HepG2 (cell line): ENCODE measurements around the gene KLHL36. TPM values are rescaled to one million over a fixed set of nuclear protein-coding genes. Genes with fewer than 3 reads are reported as not detected.

ENCODE experiments used
- ATAC-seq: fragments of 200-7000 bp; cut with Tn5 transposase; 3 replicates; pipeline ENCODE4 v1.9.1; 2020; ENCODE audit warnings: mild to moderate bottlenecking, moderate library complexity
- BruUV-seq: library from RNA; stranded (reverse); fragments of 400-500 nt; replicated peaks from 2 replicates; lab custom pipeline; 2021; lab: Mats Ljungman, UMichigan
- CTCF ChIA-PET: fragments of 300-600 bp; formaldehyde crosslinking; extraction: SDS; loops from one replicate; lab custom pipeline; 2021; ENCODE audit warnings: low total read pairs, inconsistent platforms, low intra/inter-chr PET ratio; lab: Yijun Ruan, JAX
- POLR2A ChIA-PET: fragments of 350-600 bp; sonication (Branson Sonifier 250); formaldehyde crosslinking; loops from one replicate; lab custom pipeline; 2020; ENCODE audit warnings: antibody characterized with exemption, inconsistent platforms; lab: Yijun Ruan, JAX
- DNase-seq: peaks from one replicate; pipeline ENCODE4 v3.0.0-alpha.2; 2015; ENCODE audit warnings: low spot score
- FAIRE-seq: peaks from 3 replicates; lab custom pipeline; 2011; peaks lifted over from hg19 to GRCh38; lab: Jason Lieb, UNC
- H2AFZ ChIP-seq: one replicate; pipeline ENCODE4 v1.6.1; 2011; ENCODE audit warnings: low read length, inconsistent platforms
- H3K27ac ChIP-seq: fragments of 300-600 bp; 3 replicates; pipeline ENCODE4 v1.8.0; 2011; ENCODE audit warnings: mixed run types, mild to moderate bottlenecking, mixed read lengths, low read length, inconsistent platforms; ENCODE audit not compliant: insufficient read depth; ENCODE audit errors: extremely low read length
- H3K27me3 ChIP-seq, 2 experiments: fragments of 200-600 bp in 1 of 2; 2 replicates in 1 of 2; 3 replicates in 1 of 2; pipeline versions ENCODE4 v1.6.0 to v1.8.0; 2011; ENCODE audit warnings: low read length in 2 of 2, mild to moderate bottlenecking in 2 of 2, moderate library complexity in 2 of 2, inconsistent platforms in 1 of 2; ENCODE audit not compliant: insufficient read depth in 2 of 2, control insufficient read depth in 1 of 2
- H3K36me3 ChIP-seq, 2 experiments: fragments of 200-600 bp in 1 of 2; replicated peaks in 1 of 2; 2 replicates in 1 of 2; 3 replicates in 1 of 2; pipeline versions ENCODE4 v1.5.1 to v1.8.0; 2011; ENCODE audit warnings: low read length in 2 of 2, inconsistent platforms in 1 of 2; ENCODE audit not compliant: insufficient read depth in 2 of 2, control insufficient read depth in 1 of 2
- H3K4me1 ChIP-seq: 2 replicates; pipeline ENCODE4 v1.5.1; 2012; ENCODE audit warnings: low read length, inconsistent platforms; ENCODE audit not compliant: insufficient read depth
- H3K4me2 ChIP-seq: 2 replicates; pipeline ENCODE4 v1.6.0; 2011; ENCODE audit warnings: low read depth, low read length, inconsistent platforms
- H3K4me3 ChIP-seq, 3 experiments: fragments of 200-600 bp in 1 of 3; sonication (generic), shearing (Covaris generic) in 1 of 3; replicated peaks in 1 of 3; 2 replicates each; pipeline ENCODE4 v1.5.1; 2011 to 2016; ENCODE audit warnings: low read length in 3 of 3, inconsistent platforms in 2 of 3, low read depth in 2 of 3, mild to moderate bottlenecking in 2 of 3, control low read depth in 1 of 3, mixed read lengths in 1 of 3; ENCODE audit not compliant: insufficient read depth in 1 of 3
- H3K79me2 ChIP-seq: one replicate; pipeline ENCODE4 v1.6.1; 2011; ENCODE audit warnings: low read length, inconsistent platforms; ENCODE audit not compliant: insufficient read depth
- H3K9ac ChIP-seq: 2 replicates; pipeline ENCODE4 v1.6.0; 2011; ENCODE audit warnings: mild to moderate bottlenecking, low read depth, low read length, inconsistent platforms; ENCODE audit not compliant: insufficient read depth
- H3K9me3 ChIP-seq: 2 replicates; pipeline ENCODE4 v1.5.1; 2012; ENCODE audit warnings: mild to moderate bottlenecking, low read length
- H4K20me1 ChIP-seq: 2 replicates; pipeline ENCODE4 v1.6.0; 2011; ENCODE audit warnings: inconsistent platforms, mild to moderate bottlenecking, low read length, moderate library complexity; ENCODE audit not compliant: insufficient read depth
- BORCS8-MEF2B ChIP-seq: sonication (generic); formaldehyde crosslinking; IDR thresholded peaks from 2 replicates; pipeline ENCODE4 v1.8.0; 2022; ENCODE audit warnings: mild to moderate bottlenecking, missing genetic modification reagents
- CC2D1A ChIP-seq: sonication (generic); formaldehyde crosslinking; IDR thresholded peaks from 2 replicates; pipeline ENCODE4 v1.8.1; 2023; ENCODE audit warnings: mild to moderate bottlenecking, missing genetic modification reagents
- ERF ChIP-seq: IDR thresholded peaks from 2 replicates; pipeline ENCODE4 v1.6.1; 2018; ENCODE audit warnings: missing biosample characterization, missing genetic modification reagents
- FOXO1 ChIP-seq: sonication (generic); formaldehyde crosslinking; IDR thresholded peaks from 2 replicates; pipeline ENCODE4 v1.4.0; 2020; ENCODE audit warnings: missing genetic modification reagents
- MEIS1 ChIP-seq: sonication (generic); formaldehyde crosslinking; IDR thresholded peaks from 2 replicates; pipeline ENCODE4 v1.9.0; 2021; ENCODE audit warnings: mild to moderate bottlenecking, missing genetic modification reagents, moderate library complexity, borderline replicate concordance
- PATZ1 ChIP-seq: sonication (generic); formaldehyde crosslinking; IDR thresholded peaks from 2 replicates; pipeline ENCODE4 v1.4.0; 2020; ENCODE audit warnings: missing genetic modification reagents
- SMAD9 ChIP-seq: sonication (generic); formaldehyde crosslinking; IDR thresholded peaks from 2 replicates; pipeline ENCODE4 v1.5.1; 2020; ENCODE audit warnings: mild to moderate bottlenecking, missing genetic modification reagents
- THRA ChIP-seq: sonication (generic); formaldehyde crosslinking; IDR thresholded peaks from 2 replicates; pipeline ENCODE4 v1.4.0; 2020; ENCODE audit warnings: missing genetic modification reagents, borderline replicate concordance
- ZNF44 ChIP-seq: sonication (generic); formaldehyde crosslinking; IDR thresholded peaks from 2 replicates; pipeline ENCODE4 v1.5.1; 2020; ENCODE audit warnings: mild to moderate bottlenecking, missing genetic modification reagents
- ZNF570 ChIP-seq: sonication (generic); formaldehyde crosslinking; IDR thresholded peaks from 2 replicates; pipeline ENCODE4 v1.4.0; 2020; ENCODE audit warnings: mild to moderate bottlenecking, missing genetic modification reagents, borderline replicate concordance
- ZZZ3 ChIP-seq: sonication (generic); formaldehyde crosslinking; IDR thresholded peaks from 2 replicates; pipeline ENCODE4 v1.4.0; 2020; ENCODE audit warnings: missing genetic modification reagents, mild to moderate bottlenecking, borderline replicate concordance
- WGBS: methylation state at CpG from one replicate; pipeline ENCODE4 v1.1.6; 2017; ENCODE audit warnings: low lambda C conversion rate; 5-methylcytosine and 5-hydroxymethylcytosine counted together
- in situ Hi-C: cut with HindIII; loops from 2 replicates; pipeline ENCODE4 v1.10.0; 2017; ENCODE audit warnings: low pct_unique_long_range_greater_than_20kb; ENCODE audit not compliant: extremely low pct_ligation_motif_present
- intact Hi-C: fragments of 100-400 bp; cut with micrococcal nuclease; formaldehyde crosslinking; loops from one replicate; pipeline ENCODE4 v1.10.0; 2022; ENCODE audit not compliant: unreplicated experiment
- polyA plus RNA-seq, 8 experiments: library from polyadenylated mRNA; depleted of rRNA in 3 of 8; stranded (reverse) in 7 of 8; unstranded in 1 of 8; fragments of >200 nt; fragmentation: Illumina TruSeq in 4 of 8; extraction: Trizol in 4 of 8; gene quantifications; 2 replicates each; pipeline versions ENCODE4 v1.2.1 to v1.2.3, GENCODE V29; 2011 to 2016; ENCODE audit warnings: low read depth in 4 of 8, missing spikeins in 1 of 8, mixed read lengths in 1 of 8; ENCODE audit not compliant: insufficient read depth in 1 of 8
- total RNA-seq, 5 experiments: library from RNA; depleted of rRNA; stranded (reverse); fragments of >200 nt; fragmentation: Illumina TruSeq; extraction: Trizol; gene quantifications; 2 replicates each; pipeline ENCODE4 v1.2.3, GENCODE V29; 2016; ENCODE audit warnings: low read depth in 1 of 5

Gene KLHL36
- total and polyA plus RNA-seq, 2 of the 13 experiments (the other 11 are each of a cell fraction or from before 2014, with no cell fraction given): 24.3 to 26.0 TPM

GRCh38 chr16:84662471-84662870 lies 14.2 kb downstream of the KLHL36 start (continued):
- TF ChIP-seq ERF (CRISPR knock-in tag) (no peak), ZZZ3 (CRISPR knock-in tag) (no peak), THRA (no peak), ZNF570 (no peak)
- TF ChIP-seq, all 625 proteins: peak for 0

GRCh38 chr16:84663433-84664101 lies 15.3 kb downstream of the KLHL36 start:
- POLR2A ChIA-PET: no interaction called here
- no peak for ATAC-seq
- no peaks in the 10 kb centered on the region for H3K79me2 ChIP-seq
- H3K4me3 ChIP-seq: no peak overlapping the region
- H3K4me1 ChIP-seq: no peaks in the 10 kb centered on the region
- in situ Hi-C loops (no loop called here), intact Hi-C loops (no loop called here)
- no TSS peak for BruUV-seq
- H3K36me3 ChIP-seq: peaks cover 17 to 53% of the 10 kb centered on the region in 2 experiments
- no peaks in the 10 kb centered on the region for H4K20me1 ChIP-seq
- no peak overlapping the region for H2AFZ ChIP-seq
- no peak for DNase-seq
- no peaks in the 10 kb centered on the region for H3K27me3 ChIP-seq
- 93% methylated on average over 9 of the region's 9 CpGs for WGBS
- no peak overlapping the region for H3K9ac ChIP-seq
- no peak for TF ChIP-seq FOXO1 (CRISPR knock-in tag)
- no peak for TF ChIP-seq BORCS8-MEF2B (CRISPR knock-in tag)
- no peak for TF ChIP-seq MEIS1 (CRISPR knock-in tag)
- no peak for TF ChIP-seq ZNF44 (CRISPR knock-in tag)
- no peak for TF ChIP-seq PATZ1 (CRISPR knock-in tag)
- no peak for TF ChIP-seq CC2D1A
- TF ChIP-seq SMAD9: no peak
- FAIRE-seq: no peak
- no peak overlapping the region for H3K27ac ChIP-seq
- CTCF ChIA-PET: no interaction called here
- H3K4me2 ChIP-seq: no peak overlapping the region
- no peaks in the 10 kb centered on the region for H3K9me3 ChIP-seq
